ENCODE results near the gene HOMER3.

Gene HOMER3

GRCh38 chr19:18941628-18942354, 774 bp upstream of the HOMER3 start:
- DNase-seq (ENCODE audit: low read depth in 1 of 2, low spot score in 1 of 2) = no peak
- Histone ChIP-seq H3K27ac (replicated peaks) (no peak overlapping the region), H3K4me3 (replicated peaks; ENCODE audit: insufficient read depth, low read length) (peak overlapping the region; percentile 23; the same call in 1 of the 2 replicates), H3K27me3 (ENCODE audit: insufficient read depth, poor library complexity, severe bottlenecking) (peaks cover 3% of the 10 kb centered on the region)
- TF ChIP-seq SPI1 (IDR thresholded peaks at IDR 0.05; ENCODE audit: borderline replicate concordance, low read depth) = no peak

DNA sequence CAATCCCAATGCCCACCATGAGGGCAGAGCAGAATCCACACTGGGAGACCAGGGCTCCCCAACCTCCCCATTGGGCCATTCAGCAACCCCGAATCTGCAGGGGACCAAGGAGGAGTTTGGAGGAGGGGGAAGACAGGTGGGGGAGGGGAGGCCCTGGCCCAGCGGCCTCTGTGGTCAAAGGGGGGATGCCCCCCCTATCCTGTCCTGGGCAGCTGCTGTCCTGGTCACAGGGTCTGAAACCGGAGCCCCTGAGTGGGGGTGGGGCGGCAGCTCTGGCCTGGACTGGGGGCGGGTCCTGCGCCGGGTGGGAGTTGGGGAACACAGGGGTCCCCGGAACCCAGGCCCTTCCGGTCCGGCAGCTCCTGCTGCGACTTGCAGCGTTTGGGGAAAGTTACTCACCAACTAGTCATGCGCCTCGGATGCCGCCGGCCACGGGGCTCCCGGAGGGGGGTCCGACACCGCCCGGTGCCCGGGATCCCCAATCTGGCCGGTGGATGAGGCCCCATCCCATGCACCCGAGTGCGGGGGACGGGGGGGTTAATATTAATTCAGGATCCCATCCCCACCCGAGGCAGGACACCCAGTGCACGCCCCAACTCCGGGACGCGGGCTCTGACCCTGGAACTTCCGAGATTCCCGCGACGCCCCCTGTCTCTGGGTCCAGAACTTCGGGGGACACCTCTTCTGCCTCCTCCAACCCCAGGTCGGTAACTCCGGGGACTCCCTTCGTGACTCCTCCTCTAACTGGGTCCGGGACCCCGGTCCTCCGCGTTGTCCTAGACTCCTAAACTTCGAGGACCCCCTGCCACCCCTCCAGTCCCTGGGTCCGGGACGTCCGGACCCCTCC, 872 bp downstream of the HOMER3 start:
- TF ChIP-seq GABPA (IDR thresholded peaks at IDR 0.05; ENCODE audit: low read depth) = no peak
- TF ChIP-seq, protein P1, sequence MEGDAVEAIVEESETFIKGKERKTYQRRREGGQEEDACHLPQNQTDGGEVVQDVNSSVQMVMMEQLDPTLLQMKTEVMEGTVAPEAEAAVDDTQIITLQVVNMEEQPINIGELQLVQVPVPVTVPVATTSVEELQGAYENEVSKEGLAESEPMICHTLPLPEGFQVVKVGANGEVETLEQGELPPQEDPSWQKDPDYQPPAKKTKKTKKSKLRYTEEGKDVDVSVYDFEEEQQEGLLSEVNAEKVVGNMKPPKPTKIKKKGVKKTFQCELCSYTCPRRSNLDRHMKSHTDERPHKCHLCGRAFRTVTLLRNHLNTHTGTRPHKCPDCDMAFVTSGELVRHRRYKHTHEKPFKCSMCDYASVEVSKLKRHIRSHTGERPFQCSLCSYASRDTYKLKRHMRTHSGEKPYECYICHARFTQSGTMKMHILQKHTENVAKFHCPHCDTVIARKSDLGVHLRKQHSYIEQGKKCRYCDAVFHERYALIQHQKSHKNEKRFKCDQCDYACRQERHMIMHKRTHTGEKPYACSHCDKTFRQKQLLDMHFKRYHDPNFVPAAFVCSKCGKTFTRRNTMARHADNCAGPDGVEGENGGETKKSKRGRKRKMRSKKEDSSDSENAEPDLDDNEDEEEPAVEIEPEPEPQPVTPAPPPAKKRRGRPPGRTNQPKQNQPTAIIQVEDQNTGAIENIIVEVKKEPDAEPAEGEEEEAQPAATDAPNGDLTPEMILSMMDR (IDR thresholded peaks at IDR 0.05; ENCODE audit: insufficient read depth, low read length) = no peak
- H3K27ac ChIP-seq (replicated peaks) = peak overlapping the region; percentile 46
- DNase-seq (ENCODE audit: low read depth in 1 of 2, low spot score in 1 of 2) = no peak

DNA sequence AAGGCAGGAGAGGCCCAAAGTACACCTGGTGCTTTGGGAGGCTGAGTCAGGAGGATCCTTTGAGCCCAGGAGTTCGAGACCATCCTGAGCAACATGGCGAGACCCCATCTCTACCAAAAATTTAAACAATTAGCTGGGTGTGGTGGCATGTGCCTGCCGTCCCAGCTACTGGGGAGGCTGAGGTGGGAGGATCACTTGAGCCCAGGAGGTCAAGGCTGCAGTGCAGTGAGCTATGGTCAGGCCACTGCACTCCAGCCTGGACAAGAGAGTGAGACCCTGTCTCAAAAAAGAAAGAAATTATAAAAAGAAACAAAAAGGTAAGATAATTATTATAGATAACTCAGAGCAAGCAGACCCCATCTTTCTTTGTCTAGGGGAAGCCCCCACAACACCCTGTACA, 1.9 kb downstream of the HOMER3 start:
- TF ChIP-seq POLR2AphosphoS5 (IDR thresholded peaks at IDR 0.05; ENCODE audit: low read depth) = no peak
- no peak for TF ChIP-seq SPI1 (IDR thresholded peaks at IDR 0.05; ENCODE audit: borderline replicate concordance, low read depth)
- peak overlapping the region; percentile 85 for H3K4me3 ChIP-seq (replicated peaks; ENCODE audit: insufficient read depth, low read length)

More for the DNA sequence above, 872 bp downstream of the HOMER3 start:
- H3K27me3 ChIP-seq (ENCODE audit: insufficient read depth, poor library complexity, severe bottlenecking) = peaks cover 3% of the 10 kb centered on the region
- peak overlapping the region; percentile 85 for H3K4me3 ChIP-seq (replicated peaks; ENCODE audit: insufficient read depth, low read length)

GRCh38 chr19:18933297-18933696, 7.7 kb downstream of the HOMER3 start:
- H3K4me3 ChIP-seq (replicated peaks; ENCODE audit: insufficient read depth, low read length) = no peak overlapping the region
- no peak for DNase-seq (ENCODE audit: low read depth in 1 of 2, low spot score in 1 of 2)

More for the DNA sequence above, 1.9 kb downstream of the HOMER3 start:
- H3K27ac ChIP-seq (replicated peaks) = no peak overlapping the region
- peaks cover 3% of the 10 kb centered on the region for H3K27me3 ChIP-seq (ENCODE audit: insufficient read depth, poor library complexity, severe bottlenecking)
- DNase-seq (ENCODE audit: low read depth in 1 of 2, low spot score in 1 of 2) = no peak

More at GRCh38 chr19:18933297-18933696, 7.7 kb downstream of the HOMER3 start:
- Histone ChIP-seq H3K27me3 (ENCODE audit: insufficient read depth, poor library complexity, severe bottlenecking) (no peaks in the 10 kb centered on the region), H3K27ac (replicated peaks) (no peak overlapping the region)
- TF ChIP-seq GABPA (IDR thresholded peaks at IDR 0.05; ENCODE audit: low read depth) = no peak
- TF ChIP-seq, protein P1 (IDR thresholded peaks at IDR 0.05; ENCODE audit: insufficient read depth, low read length) = no peak
- no peak for TF ChIP-seq REST (IDR thresholded peaks at IDR 0.05; ENCODE audit: insufficient replicate concordance, low read depth)
- TF ChIP-seq SPI1 (IDR thresholded peaks at IDR 0.05; ENCODE audit: borderline replicate concordance, low read depth) = no peak
- TF ChIP-seq POLR2AphosphoS5 (IDR thresholded peaks at IDR 0.05; ENCODE audit: low read depth) = no peak
